Mesendoderm (in vitro differentiated cells): ENCODE results near the gene PLOD1.

Experiments used
- DNase-seq: peaks from one replicate; pipeline ENCODE4 v3.0.0; 2013
- H2AK5ac ChIP-seq: 2 replicates; pipeline ENCODE4 v1.6.1; 2013; ENCODE audit warnings: low read length, inconsistent platforms
- H2BK120ac ChIP-seq: 2 replicates; pipeline ENCODE4 v1.6.1; 2013; ENCODE audit warnings: low read depth, mild to moderate bottlenecking, low read length, moderate library complexity, mixed read lengths
- H2BK15ac ChIP-seq: replicated peaks from 2 replicates; pipeline ENCODE4 v1.6.1; 2013; ENCODE audit warnings: low read depth, mild to moderate bottlenecking, moderate library complexity
- H2BK5ac ChIP-seq: 2 replicates; pipeline ENCODE4 v1.6.1; 2013; ENCODE audit warnings: low read length, inconsistent platforms
- H3K18ac ChIP-seq: 2 replicates; pipeline ENCODE4 v1.6.1; 2013; ENCODE audit warnings: mild to moderate bottlenecking, low read length, mixed read lengths
- H3K23ac ChIP-seq: one replicate; pipeline ENCODE4 v1.6.1; 2013; ENCODE audit warnings: low read length
- H3K27ac ChIP-seq: 2 replicates; pipeline ENCODE4 v1.5.1; 2013; ENCODE audit warnings: low read depth, mild to moderate bottlenecking, inconsistent platforms, low read length, moderate library complexity
- H3K27me3 ChIP-seq: 2 replicates; pipeline ENCODE4 v1.6.1; 2013; ENCODE audit warnings: low read length, control low read depth, mild to moderate bottlenecking, inconsistent platforms; ENCODE audit not compliant: insufficient read depth, poor library complexity
- H3K36me3 ChIP-seq: 2 replicates; pipeline ENCODE4 v1.6.1; 2013; ENCODE audit warnings: low read length, inconsistent platforms; ENCODE audit not compliant: control insufficient read depth, insufficient read depth
- H3K4ac ChIP-seq: one replicate; pipeline ENCODE4 v1.6.1; 2013; ENCODE audit warnings: low read depth, mild to moderate bottlenecking, low read length, moderate library complexity
- H3K4me1 ChIP-seq: 2 replicates; pipeline ENCODE4 v1.6.1; 2013; ENCODE audit warnings: low read depth, low read length, inconsistent platforms; ENCODE audit not compliant: control insufficient read depth
- H3K4me2 ChIP-seq: 2 replicates; pipeline ENCODE4 v1.6.1; 2013; ENCODE audit warnings: low read length
- H3K4me3 ChIP-seq: 2 replicates; pipeline ENCODE4 v1.5.1; 2013; ENCODE audit warnings: mild to moderate bottlenecking, low read length
- H3K56ac ChIP-seq: one replicate; pipeline ENCODE4 v1.6.1; 2013; ENCODE audit warnings: low read length
- H3K79me1 ChIP-seq: 2 replicates; pipeline ENCODE4 v1.6.1; 2013; ENCODE audit warnings: low read length, inconsistent platforms
- H3K79me2 ChIP-seq: 2 replicates; pipeline ENCODE4 v1.6.1; 2013; ENCODE audit warnings: mild to moderate bottlenecking, low read length; ENCODE audit not compliant: control insufficient read depth, insufficient read depth
- H3K9ac ChIP-seq: 2 replicates; pipeline ENCODE4 v1.6.1; 2013; ENCODE audit warnings: low read length, inconsistent platforms
- H4K5ac ChIP-seq: one replicate; pipeline ENCODE4 v1.6.1; 2013; ENCODE audit warnings: low read length
- H4K8ac ChIP-seq: one replicate; pipeline ENCODE4 v1.6.1; 2013; ENCODE audit warnings: low read depth, mild to moderate bottlenecking, control low read depth, low read length, moderate library complexity
- WGBS: extraction: QIAGEN DNeasy Blood & Tissue Kit; methylation state at CpG from one replicate; pipeline ENCODE4 v1.1.7; 2013; ENCODE audit warnings: low lambda C conversion rate, missing lambda C conversion rate; ENCODE audit not compliant: insufficient coverage; ENCODE audit errors: extremely low coverage; 5-methylcytosine and 5-hydroxymethylcytosine counted together

PLOD1 gene

DNA sequence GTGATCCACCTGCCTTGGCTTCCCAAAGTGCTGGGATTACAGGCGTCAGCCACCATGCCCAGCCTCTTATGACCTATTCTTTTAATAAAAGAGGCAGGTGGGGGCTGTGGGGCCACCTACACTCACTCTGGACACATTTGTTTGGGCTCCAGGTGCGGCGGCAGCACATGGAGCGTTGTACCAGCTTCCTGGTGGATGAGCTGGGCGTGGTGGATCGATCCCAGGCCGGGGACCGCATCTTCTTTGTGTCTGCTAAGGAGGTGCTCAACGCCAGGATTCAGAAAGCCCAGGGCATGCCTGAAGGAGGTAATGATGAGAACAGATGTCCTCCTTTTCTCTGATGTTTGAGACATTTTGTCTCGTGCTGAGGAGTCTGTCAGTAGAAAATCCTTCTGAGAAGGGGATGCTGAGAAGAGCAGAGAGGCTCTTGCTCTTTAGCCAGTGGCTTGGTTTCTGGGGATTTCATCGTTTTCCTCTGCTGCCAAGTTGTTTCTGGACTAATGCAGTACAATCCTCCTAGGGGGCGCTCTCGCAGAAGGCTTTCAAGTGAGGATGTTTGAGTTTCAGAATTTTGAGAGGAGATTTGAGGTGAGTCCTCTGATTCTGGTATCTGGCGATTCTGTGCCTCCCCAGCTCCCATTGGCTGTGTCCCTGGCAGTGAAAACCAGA lies 66.9 kb downstream of the PLOD1 start:
- peaks cover 27% of the 10 kb centered on the region for H3K36me3 ChIP-seq
- H3K56ac ChIP-seq = no peak overlapping the region
- no peaks in the 10 kb centered on the region for H3K79me1 ChIP-seq
- H2BK120ac ChIP-seq = no peak overlapping the region
- no peak overlapping the region for H3K27ac ChIP-seq
- H3K27me3 ChIP-seq = no peaks in the 10 kb centered on the region
- no peaks in the 10 kb centered on the region for H3K79me2 ChIP-seq
- H2BK5ac ChIP-seq = no peak overlapping the region
- WGBS = no CpG with 5 or more reads among the region's 14 CpGs
- H3K4me1 ChIP-seq = no peaks in the 10 kb centered on the region
- no peak overlapping the region for H3K9ac ChIP-seq
- H4K5ac ChIP-seq = no peak overlapping the region
- H3K18ac ChIP-seq = no peak overlapping the region
- H3K4ac ChIP-seq = no peak overlapping the region
- H3K4me3 ChIP-seq = no peak overlapping the region
- no peak overlapping the region for H4K8ac ChIP-seq
- H3K4me2 ChIP-seq = no peak overlapping the region
- no peak overlapping the region for H2BK15ac ChIP-seq
- no peak overlapping the region for H2AK5ac ChIP-seq
- no peak overlapping the region for H3K23ac ChIP-seq
- peak; percentile 91 for DNase-seq

DNA sequence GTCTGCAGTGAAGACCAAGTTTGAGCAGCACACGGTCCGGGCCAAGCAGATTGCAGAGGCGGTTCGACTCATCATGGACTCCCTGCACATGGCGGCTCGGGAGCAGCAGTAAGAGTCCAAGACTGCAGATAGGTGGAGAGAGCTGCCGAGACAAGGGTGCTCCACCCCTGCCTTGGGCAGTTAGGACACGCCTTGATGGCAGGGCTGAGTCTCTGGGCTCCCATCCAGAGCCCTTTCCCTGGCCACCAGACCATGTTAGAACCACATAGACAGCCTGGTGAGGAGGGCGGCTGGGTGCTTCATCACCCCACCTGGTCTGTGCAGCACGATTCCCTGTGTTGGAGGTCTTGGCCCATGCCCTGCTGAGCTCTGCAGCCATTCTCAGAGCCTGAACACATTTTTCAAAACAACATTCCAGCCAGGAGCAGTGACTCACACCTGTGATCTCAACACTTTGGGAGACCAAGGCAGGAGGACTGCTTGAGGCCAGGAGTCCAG lies 67.5 kb downstream of the PLOD1 start:
- Histone ChIP-seq H2BK5ac (no peak overlapping the region), H3K4ac (no peak overlapping the region), H3K23ac (no peak overlapping the region), H2AK5ac (no peak overlapping the region), H3K4me1 (no peaks in the 10 kb centered on the region), H3K4me3 (no peak overlapping the region), H3K79me1 (no peaks in the 10 kb centered on the region), H3K4me2 (no peak overlapping the region), H3K27ac (no peak overlapping the region), H4K5ac (no peak overlapping the region), H3K36me3 (peaks cover 28% of the 10 kb centered on the region), H2BK120ac (no peak overlapping the region), H3K18ac (no peak overlapping the region), H3K56ac (no peak overlapping the region), H3K79me2 (no peaks in the 10 kb centered on the region), H4K8ac (no peak overlapping the region), H3K27me3 (no peaks in the 10 kb centered on the region), H3K9ac (no peak overlapping the region), H2BK15ac (no peak overlapping the region)
- no peak for DNase-seq
- WGBS = no CpG with 5 or more reads among the region's 10 CpGs

DNA sequence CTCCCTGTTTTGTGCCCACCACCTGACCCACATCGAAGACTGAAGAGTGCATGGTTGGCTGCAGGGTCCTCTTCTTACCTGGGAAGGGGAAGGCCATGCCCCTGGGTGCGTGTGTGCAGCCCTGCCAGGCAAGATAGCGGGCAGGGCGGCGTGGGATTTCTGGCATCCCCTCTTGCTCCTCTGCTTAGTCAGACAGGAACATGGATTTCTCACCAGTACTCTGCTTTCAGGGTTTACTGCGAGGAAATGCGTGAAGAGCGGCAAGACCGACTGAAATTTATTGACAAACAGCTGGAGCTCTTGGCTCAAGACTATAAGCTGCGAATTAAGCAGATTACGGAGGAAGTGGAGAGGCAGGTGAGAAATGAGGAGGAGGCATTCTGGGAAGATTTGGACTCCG lies 69.2 kb downstream of the PLOD1 start:
- Histone ChIP-seq H3K56ac (no peak overlapping the region), H3K36me3 (peaks cover 21% of the 10 kb centered on the region), H2BK120ac (no peak overlapping the region), H3K79me2 (no peaks in the 10 kb centered on the region), H3K23ac (no peak overlapping the region), H2BK5ac (no peak overlapping the region), H3K27me3 (no peaks in the 10 kb centered on the region), H3K79me1 (no peaks in the 10 kb centered on the region), H3K4ac (no peak overlapping the region), H3K4me2 (no peak overlapping the region), H2AK5ac (no peak overlapping the region), H3K9ac (no peak overlapping the region), H4K8ac (no peak overlapping the region), H3K4me3 (no peak overlapping the region), H3K18ac (no peak overlapping the region), H3K27ac (no peak overlapping the region), H2BK15ac (no peak overlapping the region), H4K5ac (no peak overlapping the region), H3K4me1 (no peaks in the 10 kb centered on the region)
- DNase-seq = no peak
- no CpG with 5 or more reads among the region's 12 CpGs for WGBS

- no peak overlapping the region for H3K4me3 ChIP-seq
- no peak overlapping the region for H4K5ac ChIP-seq
- H3K4ac ChIP-seq = no peak overlapping the region
- H3K27me3 ChIP-seq = no peaks in the 10 kb centered on the region
- no peak overlapping the region for H3K18ac ChIP-seq
- no peak for DNase-seq
- no peak overlapping the region for H3K56ac ChIP-seq
- no peak overlapping the region for H2BK5ac ChIP-seq
- H3K79me1 ChIP-seq = no peaks in the 10 kb centered on the region
- H2BK15ac ChIP-seq = no peak overlapping the region
- H3K4me2 ChIP-seq = no peak overlapping the region
- peaks cover 18% of the 10 kb centered on the region for H3K36me3 ChIP-seq
- H4K8ac ChIP-seq = no peak overlapping the region
- no peak overlapping the region for H2AK5ac ChIP-seq
- H3K4me1 ChIP-seq = no peaks in the 10 kb centered on the region
- no peaks in the 10 kb centered on the region for H3K79me2 ChIP-seq
- no CpG with 5 or more reads among the region's 9 CpGs for WGBS
- no peak overlapping the region for H3K9ac ChIP-seq
- no peak overlapping the region for H3K23ac ChIP-seq
- H2BK120ac ChIP-seq = no peak overlapping the region
- H3K27ac ChIP-seq = no peak overlapping the region
Measured at GRCh38 chr1:12005488-12006166, 71.1 kb downstream of the PLOD1 start.

DNA sequence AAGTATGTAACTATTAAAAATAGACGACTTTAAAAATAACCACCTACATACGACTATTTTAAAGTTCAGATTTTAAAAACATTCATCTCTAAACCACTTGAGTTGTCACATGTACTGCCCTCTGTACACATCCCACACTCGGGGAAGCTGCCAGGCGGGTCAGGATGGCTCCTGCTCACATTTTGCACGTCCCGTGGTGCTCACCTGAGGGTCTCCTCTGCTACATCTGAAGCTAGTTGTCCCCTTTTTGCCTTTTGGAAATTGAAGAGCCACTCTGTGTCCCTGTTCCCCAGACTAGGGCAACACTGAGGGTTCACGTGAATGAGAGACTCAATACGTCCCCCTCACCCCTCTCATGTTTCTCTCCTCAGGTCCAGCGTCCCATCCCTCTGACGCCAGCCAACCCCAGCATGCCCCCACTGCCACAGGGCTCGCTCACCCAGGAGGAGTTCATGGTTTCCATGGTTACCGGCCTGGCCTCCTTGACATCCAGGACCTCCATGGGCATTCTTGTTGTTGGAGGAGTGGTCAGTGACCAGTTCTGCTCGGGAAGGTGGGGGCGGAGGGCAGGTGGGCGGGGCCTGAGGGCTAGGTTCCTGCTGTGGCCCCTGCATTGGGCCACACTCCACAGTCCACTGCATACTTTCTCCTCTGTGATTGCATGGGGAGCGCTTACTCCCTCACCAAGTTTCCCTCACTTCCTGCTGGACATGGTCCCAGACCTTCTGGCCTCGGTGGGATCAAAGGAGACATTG lies 71.8 kb downstream of the PLOD1 start:
- Histone ChIP-seq H3K9ac (no peak overlapping the region), H4K8ac (no peak overlapping the region), H3K4me1 (no peaks in the 10 kb centered on the region), H3K23ac (no peak overlapping the region), H2BK120ac (no peak overlapping the region), H4K5ac (no peak overlapping the region), H2BK5ac (no peak overlapping the region), H3K79me1 (no peaks in the 10 kb centered on the region), H3K27ac (no peak overlapping the region), H3K79me2 (no peaks in the 10 kb centered on the region), H2AK5ac (no peak overlapping the region), H3K56ac (no peak overlapping the region), H3K36me3 (peaks cover 18% of the 10 kb centered on the region), H2BK15ac (no peak overlapping the region), H3K27me3 (no peaks in the 10 kb centered on the region), H3K18ac (no peak overlapping the region), H3K4me2 (no peak overlapping the region), H3K4ac (no peak overlapping the region), H3K4me3 (no peak overlapping the region)
- WGBS = 100% methylated on average over 2 of the region's 17 CpGs
- peak; percentile 22 for DNase-seq
